ENCODE results near the gene ACSF3. TPM values are rescaled to one million over a fixed set of nuclear protein-coding genes. Genes with fewer than 3 reads are reported as not detected.

Gene ACSF3
- total RNA-seq, 2 experiments from 2014 or later, result 44.7 to 49.5 TPM

DNA sequence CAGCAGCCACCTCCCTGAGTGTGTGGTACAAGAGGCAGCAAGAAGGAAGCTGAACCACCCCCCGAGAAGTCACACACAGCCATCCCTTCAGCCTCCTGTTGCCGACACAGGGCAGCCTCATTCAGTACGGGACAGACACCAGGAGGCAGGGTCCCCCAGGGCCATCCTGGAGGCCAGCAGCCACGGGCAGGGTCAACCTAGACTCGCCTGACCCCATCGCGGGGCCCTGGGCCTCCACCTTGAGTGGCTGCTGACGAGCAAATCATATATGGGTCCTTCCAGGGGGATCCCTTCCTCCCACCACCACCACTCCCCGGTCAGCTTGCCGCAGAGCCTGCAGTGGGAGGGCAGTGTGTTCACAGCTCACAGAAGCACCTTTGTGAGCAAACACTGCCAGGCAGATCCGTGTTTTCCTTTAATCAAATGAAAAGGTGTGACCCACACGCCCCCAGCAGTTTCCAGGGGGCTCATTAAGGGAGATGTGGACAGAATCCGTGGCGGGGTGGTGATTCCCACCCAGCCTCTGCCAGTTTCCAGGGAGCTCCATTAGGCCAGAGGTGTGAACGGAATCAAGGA lies 5.6 kb upstream of the ACSF3 start:
- Histone ChIP-seq H3K9me3 (ENCODE audit: control insufficient read depth in 1 of 2, insufficient read depth in 1 of 2, low read length in 2 of 2) (no peaks in the 10 kb centered on the region), H3K36me3 (ENCODE audit: insufficient read depth, low read length) (no peaks in the 10 kb centered on the region), H3K4me1 (ENCODE audit: insufficient read depth, low read length) (peaks cover 1% of the 10 kb centered on the region), H3K4me3 (ENCODE audit: low read length) (no peak overlapping the region), H3K27ac (ENCODE audit: low read depth in 1 of 2, low read length in 2 of 2) (no peak overlapping the region), H3K27me3 (ENCODE audit: control insufficient read depth in 1 of 2, insufficient read depth in 2 of 2, low read length in 2 of 2) (peaks cover 9 to 16% of the 10 kb centered on the region in 2 experiments)
- ChIA-PET CTCF (no interaction called here), POLR2A (no interaction called here)
- DNase-seq, result no peak
- Mint-ChIP-seq H3K27me3 (peaks cover 13% of the 10 kb centered on the region), H3K4me3 (peak overlapping the region; percentile 15), H3K9me3 (no peaks in the 10 kb centered on the region), H3K4me1 (ENCODE audit: low read depth) (peaks cover 9% of the 10 kb centered on the region), H3K36me3 (ENCODE audit: low read depth) (no peaks in the 10 kb centered on the region), H3K27ac (no peak overlapping the region)
- TF ChIP-seq, protein P1, sequence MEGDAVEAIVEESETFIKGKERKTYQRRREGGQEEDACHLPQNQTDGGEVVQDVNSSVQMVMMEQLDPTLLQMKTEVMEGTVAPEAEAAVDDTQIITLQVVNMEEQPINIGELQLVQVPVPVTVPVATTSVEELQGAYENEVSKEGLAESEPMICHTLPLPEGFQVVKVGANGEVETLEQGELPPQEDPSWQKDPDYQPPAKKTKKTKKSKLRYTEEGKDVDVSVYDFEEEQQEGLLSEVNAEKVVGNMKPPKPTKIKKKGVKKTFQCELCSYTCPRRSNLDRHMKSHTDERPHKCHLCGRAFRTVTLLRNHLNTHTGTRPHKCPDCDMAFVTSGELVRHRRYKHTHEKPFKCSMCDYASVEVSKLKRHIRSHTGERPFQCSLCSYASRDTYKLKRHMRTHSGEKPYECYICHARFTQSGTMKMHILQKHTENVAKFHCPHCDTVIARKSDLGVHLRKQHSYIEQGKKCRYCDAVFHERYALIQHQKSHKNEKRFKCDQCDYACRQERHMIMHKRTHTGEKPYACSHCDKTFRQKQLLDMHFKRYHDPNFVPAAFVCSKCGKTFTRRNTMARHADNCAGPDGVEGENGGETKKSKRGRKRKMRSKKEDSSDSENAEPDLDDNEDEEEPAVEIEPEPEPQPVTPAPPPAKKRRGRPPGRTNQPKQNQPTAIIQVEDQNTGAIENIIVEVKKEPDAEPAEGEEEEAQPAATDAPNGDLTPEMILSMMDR (IDR thresholded peaks at IDR 0.05), result no peak
- ATAC-seq (ENCODE audit: poor library complexity), result no peak
- intact Hi-C loops (cut with DNase I, micrococcal nuclease), result no loop called here

DNA sequence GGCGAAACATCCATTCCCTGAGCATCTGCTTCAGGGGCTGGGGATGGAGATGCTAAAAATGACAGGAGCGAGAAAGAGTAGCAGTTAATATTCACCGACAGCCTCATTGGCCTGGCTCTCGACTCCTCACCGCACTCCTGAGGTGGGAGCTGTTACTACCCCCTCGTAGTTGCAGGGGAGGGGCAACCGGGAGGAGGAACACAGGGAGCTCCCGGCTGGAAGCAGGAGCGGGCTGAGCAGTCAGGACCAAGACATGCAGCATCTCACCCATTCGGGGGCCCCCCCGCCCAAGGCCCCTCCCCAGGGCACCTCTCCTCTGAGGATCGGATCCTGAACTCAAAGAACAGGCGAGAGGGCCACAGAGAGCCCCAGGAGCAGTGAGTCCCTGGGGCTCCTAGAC lies 4.5 kb upstream of the ACSF3 start:
- POLR2A ChIA-PET, result no interaction called here
- H3K27me3 ChIP-seq (ENCODE audit: control insufficient read depth in 1 of 2, insufficient read depth in 2 of 2, low read length in 2 of 2), result peaks cover 9 to 16% of the 10 kb centered on the region in 2 experiments
- TF ChIP-seq, protein P1 (IDR thresholded peaks at IDR 0.05), result no peak
- peaks cover 1% of the 10 kb centered on the region for H3K36me3 Mint-ChIP-seq (ENCODE audit: low read depth)
- no peaks in the 10 kb centered on the region for H3K36me3 ChIP-seq (ENCODE audit: insufficient read depth, low read length)
- no peaks in the 10 kb centered on the region for H3K9me3 Mint-ChIP-seq
- H3K27ac ChIP-seq (ENCODE audit: low read depth in 1 of 2, low read length in 2 of 2), result no peak overlapping the region
- CTCF ChIA-PET, result no interaction called here
- H3K9me3 ChIP-seq (ENCODE audit: control insufficient read depth in 1 of 2, insufficient read depth in 1 of 2, low read length in 2 of 2), result no peaks in the 10 kb centered on the region
- peaks cover 13% of the 10 kb centered on the region for H3K27me3 Mint-ChIP-seq
- no peak overlapping the region for H3K4me3 Mint-ChIP-seq
- DNase-seq, result no peak
- H3K27ac Mint-ChIP-seq, result no peak overlapping the region
- peaks cover 7% of the 10 kb centered on the region for H3K4me1 ChIP-seq (ENCODE audit: insufficient read depth, low read length)
- H3K4me3 ChIP-seq (ENCODE audit: low read length), result no peak overlapping the region
- peaks cover 10% of the 10 kb centered on the region for H3K4me1 Mint-ChIP-seq (ENCODE audit: low read depth)
- intact Hi-C loops (cut with DNase I, micrococcal nuclease), result no loop called here
- ATAC-seq (ENCODE audit: poor library complexity), result no peak

DNA sequence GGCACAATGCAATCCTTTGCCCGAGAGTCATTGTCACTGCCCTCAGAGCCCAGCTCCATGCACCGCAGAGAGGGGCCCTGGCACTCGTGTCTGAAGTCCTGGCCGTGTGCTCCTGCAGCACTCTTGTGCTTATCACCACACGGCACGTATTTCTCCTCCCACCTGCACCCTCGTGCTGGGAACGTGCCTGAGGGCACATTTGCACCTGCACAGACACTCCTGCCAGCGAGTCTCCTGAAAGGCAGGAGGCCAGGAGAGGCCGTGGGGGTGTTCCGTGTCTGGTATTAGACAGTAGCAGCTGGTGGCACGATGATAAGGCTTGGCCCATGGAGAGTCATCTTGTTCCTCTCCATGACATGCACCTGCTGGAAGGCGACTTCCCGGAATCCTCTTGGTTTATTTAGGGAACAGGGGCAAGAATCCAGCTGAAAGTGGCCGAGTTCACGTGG lies 3.4 kb upstream of the ACSF3 start:
- peaks cover 13% of the 10 kb centered on the region for H3K27me3 Mint-ChIP-seq
- CTCF ChIA-PET, result no interaction called here
- no peaks in the 10 kb centered on the region for H3K9me3 Mint-ChIP-seq
- Histone ChIP-seq H3K27me3 (ENCODE audit: control insufficient read depth in 1 of 2, insufficient read depth in 2 of 2, low read length in 2 of 2) (peaks cover 9 to 16% of the 10 kb centered on the region in 2 experiments), H3K36me3 (ENCODE audit: insufficient read depth, low read length) (no peaks in the 10 kb centered on the region), H3K9me3 (ENCODE audit: control insufficient read depth in 1 of 2, insufficient read depth in 1 of 2, low read length in 2 of 2) (no peaks in the 10 kb centered on the region), H3K4me1 (ENCODE audit: insufficient read depth, low read length) (peaks cover 17% of the 10 kb centered on the region), H3K4me3 (ENCODE audit: low read length) (no peak overlapping the region), H3K27ac (ENCODE audit: low read depth in 1 of 2, low read length in 2 of 2) (no peak overlapping the region)
- H3K4me1 Mint-ChIP-seq (ENCODE audit: low read depth), result peaks cover 12% of the 10 kb centered on the region
- no peak for DNase-seq
- ATAC-seq (ENCODE audit: poor library complexity), result no peak
- no peak overlapping the region for H3K27ac Mint-ChIP-seq
- TF ChIP-seq, protein P1 (IDR thresholded peaks at IDR 0.05), result no peak
- POLR2A ChIA-PET, result no interaction called here
- peaks cover 7% of the 10 kb centered on the region for H3K36me3 Mint-ChIP-seq (ENCODE audit: low read depth)
- intact Hi-C loops (cut with DNase I, micrococcal nuclease), result no loop called here
- H3K4me3 Mint-ChIP-seq, result no peak overlapping the region

Measured in CD4-positive, alpha-beta T cell (primary cell).